Measurements from ENCODE around the gene ANTXR1.

Gene ANTXR1

DNA sequence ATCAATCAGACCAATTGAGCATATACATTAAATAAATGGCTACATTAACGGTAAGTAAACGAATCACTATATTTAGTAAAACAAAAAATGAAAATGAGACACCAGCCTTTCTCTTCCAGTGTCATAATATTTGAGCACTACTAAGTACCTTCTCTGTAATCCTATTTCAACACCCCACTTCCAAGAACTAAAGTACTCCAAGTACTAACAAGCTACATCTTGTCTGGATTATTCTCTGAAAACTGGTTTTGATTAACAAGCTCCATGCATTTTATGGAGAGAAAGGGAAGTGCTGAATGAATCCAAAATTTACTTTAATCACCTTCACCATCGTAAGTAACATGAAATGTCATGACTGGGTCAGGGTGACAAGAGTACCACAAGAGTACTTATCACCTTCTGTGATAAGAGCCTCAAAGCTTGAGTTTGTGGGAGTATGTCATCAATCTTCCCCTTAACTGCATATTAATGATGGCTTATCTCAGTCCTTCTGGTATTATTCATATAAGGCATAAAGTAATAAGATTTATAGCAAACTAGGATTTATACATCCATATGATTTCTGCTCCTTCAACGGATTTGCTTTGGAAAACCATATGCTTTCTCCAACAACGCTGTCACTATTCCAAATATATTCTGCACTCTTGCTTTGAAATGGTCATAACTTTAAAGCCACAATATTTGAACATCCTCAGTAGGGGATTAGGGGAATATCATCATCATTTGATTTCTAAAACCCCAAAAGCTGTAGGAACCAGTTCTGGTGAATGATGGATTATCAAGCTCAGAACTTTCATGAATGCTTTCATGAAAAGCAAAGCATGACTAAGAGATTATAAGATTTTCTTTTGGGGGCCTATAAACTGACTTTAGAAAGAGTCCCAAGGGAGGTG is 127.0 kb downstream of the ANTXR1 start:
- no peak for DNase-seq

DNA sequence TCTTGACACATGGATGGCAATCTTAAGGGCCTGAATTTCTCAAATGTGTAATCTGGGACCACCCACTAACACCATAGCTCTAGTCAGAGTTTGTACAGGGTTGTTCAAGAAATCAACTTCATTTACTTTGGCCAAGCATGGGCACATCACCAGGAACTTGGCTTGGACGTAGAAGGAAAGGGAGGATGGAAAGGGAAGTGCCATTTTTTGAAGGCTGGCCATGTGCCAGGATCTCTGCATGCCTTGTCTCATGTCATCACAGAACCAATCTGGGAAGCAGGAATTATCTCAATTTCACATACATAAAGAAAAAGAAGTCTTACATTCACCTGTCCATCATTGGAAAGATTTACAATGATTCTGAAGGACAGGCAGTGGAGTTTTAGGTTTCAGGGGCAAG is 128.1 kb downstream of the ANTXR1 start:
- DNase-seq, result no peak

DNA sequence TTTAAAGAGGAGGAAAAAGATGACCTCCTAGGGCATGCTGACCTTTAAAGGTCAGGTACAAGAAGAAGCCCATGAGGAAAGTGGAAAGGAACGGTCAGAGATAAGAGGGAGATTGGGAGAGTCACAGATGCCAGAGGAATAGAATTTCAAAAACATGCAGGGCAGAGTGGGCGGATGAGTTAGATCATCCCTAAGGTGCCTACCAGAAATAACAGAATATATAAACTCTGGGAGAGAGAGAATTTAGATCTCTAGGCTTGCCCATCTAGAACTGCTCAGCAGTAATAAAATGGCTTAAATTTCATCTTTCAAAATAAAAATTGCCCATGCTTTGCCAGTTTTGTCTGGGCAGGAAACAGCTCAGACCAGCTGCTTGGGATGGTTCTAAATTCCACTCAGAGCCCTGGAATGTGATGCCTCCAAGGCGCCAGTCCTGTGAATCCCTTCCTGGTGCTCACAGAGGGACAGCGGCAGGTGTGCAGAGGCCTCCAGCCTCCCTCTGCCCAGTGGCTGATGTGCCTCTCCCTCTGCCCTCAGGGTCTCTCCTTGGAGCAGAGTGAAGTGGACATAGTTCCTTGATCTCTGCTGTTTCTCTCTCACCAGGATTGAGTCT is 130.9 kb downstream of the ANTXR1 start:
- DNase-seq, result no peak

GRCh38 chr2:69145204-69145603 is 132.2 kb downstream of the ANTXR1 start:
- DNase-seq, result no peak

DNA sequence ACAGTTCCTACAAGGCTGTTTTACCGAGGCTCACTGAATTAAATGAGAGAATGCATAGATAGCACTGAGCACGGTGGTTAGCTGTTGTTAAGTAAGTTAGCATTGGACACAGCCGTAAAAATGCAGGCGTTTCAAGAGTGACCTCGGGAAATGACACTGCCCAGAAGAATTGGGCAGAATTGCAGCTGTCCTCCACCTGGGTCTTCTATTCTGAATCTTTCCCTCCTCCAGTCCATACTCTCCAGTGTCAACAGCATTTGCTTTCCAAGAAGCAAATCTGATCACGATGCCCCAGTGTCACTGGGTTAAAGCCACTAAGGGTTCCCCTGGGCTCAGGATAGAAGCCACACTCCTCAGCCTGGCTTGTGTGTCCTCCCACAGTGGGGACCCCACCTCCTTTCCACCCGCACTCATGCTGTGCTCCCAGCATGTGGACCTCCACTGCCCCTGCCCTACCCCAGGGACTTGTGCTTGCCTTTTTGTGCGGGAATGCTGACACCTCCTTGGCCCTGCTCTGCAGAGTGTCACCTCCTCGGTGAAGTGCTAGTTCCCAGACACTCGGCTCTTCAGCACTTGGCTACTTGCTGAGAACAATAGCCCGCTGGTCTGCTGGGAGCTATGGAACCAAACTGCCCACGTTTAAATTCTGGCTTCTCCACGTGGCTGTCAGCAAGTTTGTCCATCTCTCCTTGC is 135.0 kb downstream of the ANTXR1 start:
- DNase-seq, result no peak

DNA sequence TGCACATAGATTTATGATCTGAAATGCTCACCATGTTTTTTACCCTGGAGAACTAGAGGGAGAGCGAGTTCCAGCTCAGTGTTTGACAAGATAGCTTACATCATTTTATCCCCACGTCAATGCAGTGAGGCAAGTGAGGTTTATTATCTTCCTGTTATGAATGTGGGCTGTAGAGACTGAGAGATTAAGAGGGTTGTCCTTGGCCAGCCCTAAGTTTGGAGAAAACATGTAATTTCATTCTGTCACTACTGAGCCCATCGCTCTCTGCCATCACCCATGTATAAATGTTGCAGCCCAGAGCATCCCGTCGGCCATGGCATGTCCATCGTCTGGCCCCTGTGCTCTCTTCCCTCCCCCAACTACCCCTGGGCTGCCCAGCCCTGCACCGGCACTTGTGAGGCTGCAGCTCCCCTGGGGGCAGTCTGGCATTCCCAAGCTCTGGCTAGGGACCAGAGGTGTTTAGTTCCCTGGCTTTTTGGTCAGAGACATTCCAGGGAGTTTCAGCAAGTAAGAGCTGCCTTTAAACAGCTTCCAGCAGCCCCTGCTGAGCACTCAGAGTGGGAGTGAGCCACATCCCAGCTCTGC is 136.7 kb downstream of the ANTXR1 start:
- DNase-seq, result no peak

DNA sequence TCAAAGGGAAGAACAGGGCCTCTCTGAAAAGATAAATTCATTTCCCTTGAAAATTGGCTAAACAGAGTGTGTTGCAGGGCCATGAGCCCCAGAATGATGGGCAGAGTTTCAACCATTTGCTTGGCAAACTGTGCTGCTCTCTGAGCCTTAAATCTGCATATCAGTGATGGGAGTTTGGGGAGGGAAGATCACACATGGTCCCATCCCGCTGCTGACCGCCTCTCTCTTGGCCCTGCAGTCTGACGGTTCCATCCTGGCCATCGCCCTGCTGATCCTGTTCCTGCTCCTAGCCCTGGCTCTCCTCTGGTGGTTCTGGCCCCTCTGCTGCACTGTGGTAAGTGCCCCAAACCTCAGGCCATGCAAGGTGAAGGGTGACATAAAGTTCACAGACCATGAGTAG is 139.0 kb downstream of the ANTXR1 start:
- no peak for DNase-seq

DNA sequence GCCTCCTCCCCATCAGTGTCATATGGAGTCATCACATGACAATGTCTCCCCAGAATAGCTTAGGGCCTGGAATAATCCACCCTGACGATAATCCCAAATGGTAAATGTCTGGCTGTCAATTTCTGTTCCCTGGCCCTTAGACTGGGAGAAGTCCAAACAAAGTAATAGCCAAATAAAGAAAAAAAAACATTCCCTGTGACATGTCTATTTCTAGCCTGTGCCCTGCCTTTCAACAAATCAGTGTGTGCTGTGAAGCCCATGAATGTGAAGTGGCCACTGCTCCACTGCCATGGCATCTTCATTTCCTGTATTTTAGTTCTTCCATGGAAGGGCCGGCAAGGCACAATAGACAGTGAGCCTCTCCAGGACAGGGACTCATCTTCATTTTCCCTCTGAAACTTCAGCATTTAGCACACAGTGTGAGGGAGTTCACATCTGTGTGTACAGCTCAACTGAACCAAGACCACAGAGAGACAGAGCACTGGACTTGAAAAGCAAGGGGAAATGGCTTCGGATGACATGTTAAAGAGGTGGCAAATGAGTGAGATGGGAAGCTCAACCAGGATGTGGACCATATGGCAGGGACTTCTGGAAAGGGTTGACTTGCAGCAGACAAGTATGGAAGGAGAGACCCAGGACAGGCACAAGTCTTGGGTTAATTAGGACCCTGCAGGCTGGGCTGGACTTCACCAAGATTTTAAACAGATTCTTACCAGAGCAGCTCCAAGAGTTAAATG is 140.0 kb downstream of the ANTXR1 start:
- no peak for DNase-seq

- no peak for DNase-seq
These were observed 141.1 kb downstream of the ANTXR1 start for GRCh38 chr2:69154106-69154505.

DNA sequence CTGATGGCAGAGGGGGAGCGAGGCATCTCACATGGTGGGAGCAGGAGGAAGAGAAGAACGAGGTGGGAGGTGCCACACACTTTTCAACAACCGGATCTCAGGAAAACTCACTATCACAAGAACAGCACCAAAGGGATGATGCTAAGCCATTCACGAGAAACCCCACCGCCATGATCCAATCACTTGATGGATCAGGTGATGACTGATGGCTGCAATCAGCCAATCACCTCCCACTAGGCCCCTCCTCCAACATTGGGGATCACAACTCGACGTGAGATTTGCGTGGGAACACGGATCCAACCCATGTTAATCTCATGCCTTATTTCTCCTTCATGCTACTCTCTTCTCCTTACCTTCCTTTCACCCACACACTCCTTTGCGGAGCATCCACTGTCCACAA is 143.6 kb downstream of the ANTXR1 start:
- DNase-seq, result no peak

GRCh38 chr2:69157441-69157840 is 144.5 kb downstream of the ANTXR1 start:
- no peak for DNase-seq

DNA sequence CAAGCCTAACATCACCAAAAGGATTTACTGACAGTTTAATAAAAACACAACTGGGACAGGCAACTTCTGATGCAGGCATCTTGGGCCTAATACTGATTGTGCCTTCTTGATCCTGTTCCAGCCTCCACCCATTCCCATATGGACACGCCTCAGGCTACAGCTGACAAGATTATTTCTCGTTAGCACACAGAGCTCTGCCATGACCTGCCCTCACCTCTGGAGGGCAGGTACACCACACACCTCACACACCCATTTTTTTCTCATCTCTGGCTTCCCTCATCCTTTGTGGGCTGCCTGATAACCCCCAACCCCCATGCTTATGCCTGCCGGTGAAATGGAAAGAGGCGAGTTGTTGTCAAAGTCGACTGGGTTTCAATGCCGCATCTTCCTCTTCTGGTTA is 147.0 kb downstream of the ANTXR1 start:
- DNase-seq, result no peak

DNA sequence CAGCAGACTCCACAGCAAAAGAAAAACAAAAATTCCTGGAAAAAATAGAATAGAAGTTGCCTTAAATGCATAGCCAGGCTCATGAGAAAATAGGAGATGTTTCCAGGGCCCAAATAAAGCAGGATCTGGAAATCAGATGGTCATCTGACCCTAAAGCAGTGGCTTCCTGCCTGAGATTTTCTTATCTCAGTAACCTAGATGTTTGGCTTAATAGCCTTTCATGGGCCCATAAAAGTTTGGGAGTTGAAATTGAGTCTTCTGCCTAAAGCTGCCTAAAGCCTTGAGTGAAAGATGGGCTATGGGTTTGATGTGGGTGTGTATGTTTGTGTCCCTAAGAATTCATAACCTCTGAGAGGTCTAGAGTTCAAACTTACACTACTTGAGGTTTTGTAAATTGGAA is 149.1 kb downstream of the ANTXR1 start:
- DNase-seq, result no peak

DNA sequence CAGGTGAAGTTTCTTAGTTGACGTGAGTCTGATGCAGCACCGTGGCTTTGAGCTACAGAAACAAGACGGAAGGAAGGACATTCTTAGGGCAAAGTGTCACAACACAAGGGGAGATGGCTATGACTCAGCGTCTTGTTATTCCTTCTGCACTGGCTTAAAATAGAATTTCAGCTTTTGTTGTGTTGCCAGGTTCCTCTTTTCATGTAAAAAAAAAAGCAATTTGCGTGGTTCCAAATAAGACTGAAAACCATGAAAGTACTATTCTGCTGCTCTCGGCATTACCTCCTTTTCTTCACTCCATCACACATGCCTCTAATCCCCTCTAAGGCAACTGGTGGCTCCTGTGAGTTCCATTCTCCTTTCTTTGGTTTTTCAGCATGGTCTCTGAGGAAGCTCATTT is 150.1 kb downstream of the ANTXR1 start:
- no peak for DNase-seq

- no peak for DNase-seq
These were observed 150.6 kb downstream of the ANTXR1 start for GRCh38 chr2:69163556-69163955.

DNA sequence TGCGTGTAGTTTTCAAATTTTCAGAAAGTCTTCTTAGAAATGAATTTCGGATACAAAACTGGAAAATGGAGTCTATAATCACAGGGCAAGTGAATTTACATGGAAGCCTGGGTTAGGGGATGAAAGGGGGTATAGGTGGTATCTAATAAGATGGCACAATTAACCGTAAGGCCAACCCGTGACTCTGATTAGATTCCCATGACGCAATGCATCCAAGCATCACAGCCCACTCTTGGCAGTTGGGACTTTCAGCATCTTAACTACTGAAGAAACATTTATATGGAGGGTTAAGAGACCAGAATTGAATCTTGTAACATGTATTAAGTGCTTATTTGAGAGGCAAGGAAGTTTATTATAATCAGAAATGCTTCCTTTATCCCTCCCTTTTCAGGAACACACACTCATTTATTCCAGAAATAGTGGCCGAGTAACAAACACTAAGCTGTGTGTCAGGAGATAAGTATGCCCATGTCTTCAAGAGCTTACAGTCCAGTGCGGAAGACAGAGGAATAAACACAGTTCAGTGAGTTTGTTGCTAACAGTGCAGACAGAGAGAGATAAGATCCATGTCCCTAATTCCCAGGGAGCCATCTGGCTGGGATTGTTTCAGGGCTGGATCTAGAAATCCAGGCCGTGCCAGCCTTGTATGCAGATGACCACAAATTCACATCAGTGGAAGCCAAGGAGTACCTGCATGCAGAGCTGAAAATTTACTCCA is 151.2 kb downstream of the ANTXR1 start:
- DNase-seq, result no peak

GRCh38 chr2:69165091-69165880 is 152.3 kb downstream of the ANTXR1 start:
- DNase-seq, result no peak

DNA sequence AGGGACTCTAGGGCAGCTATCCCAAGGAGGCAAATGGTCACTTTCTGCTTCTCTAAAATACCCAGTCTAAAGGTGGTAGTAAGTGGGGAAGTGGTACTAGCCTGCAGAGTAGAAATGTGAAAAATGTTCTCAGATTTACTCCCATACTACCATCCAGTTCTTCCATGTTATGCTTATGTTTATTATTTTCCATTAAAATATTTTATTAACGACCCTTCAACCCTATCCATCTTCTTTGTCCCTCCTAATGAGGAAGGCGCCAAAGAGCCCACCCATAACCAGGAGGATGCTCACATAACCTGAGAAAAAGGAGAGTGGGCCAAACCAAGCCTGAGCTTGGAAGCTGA is 153.5 kb downstream of the ANTXR1 start:
- no peak for DNase-seq

DNA sequence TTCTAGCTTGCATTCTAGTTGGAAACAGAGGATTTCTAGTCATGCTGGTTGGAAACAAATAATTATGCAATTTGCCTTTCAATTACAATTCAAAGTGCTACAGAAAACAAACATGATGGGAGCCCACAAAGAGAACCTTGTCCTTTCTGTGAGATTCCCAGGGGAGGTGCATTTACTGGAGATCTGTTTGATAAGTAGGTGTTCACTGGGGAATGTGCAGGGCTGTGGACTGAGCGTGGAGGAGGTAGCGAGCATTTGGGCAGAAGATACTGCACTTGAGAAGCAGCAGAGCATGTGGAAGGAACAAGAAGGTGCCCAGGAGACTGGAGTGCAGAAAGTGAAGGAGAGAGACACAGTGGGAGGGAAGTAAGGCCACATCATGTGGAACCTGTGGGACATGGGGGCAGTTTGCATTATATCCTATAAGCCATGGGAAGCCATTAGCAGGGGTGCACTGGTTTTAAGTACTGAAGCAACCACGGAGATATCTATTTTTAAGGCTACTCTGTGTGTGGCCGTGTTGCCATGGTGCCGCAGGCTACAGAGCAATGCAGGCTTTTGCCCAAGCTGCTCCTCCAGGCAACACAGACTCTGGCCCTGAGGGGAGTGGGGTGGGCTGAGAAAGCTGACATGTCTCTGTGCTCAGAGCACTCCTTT is 154.0 kb downstream of the ANTXR1 start:
- no peak for DNase-seq

DNA sequence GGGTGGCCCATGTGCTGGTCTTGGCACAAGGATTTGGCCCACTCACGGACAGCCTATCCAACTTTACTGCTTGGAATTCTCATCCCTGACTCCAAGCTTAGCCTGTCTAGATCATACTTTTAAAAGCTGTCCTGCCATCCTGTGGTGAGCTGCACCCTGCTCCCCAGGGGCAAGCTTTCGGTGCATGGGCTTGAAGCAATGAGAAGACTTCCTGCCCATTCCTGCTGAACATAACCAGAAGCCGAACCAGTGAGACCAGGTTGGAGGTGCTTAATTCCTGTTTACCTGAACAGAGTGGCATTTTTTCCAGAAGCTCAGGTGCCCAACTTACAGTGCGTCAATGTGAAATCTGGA is 154.5 kb downstream of the ANTXR1 start:
- no peak for DNase-seq
